GM12872 (cell line): ENCODE data around the gene DNM1.

Experiments used
- CTCF ChIP-seq: IDR thresholded peaks from 3 replicates; pipeline ENCODE4 v1.5.1; 2011; ENCODE audit warnings: low read depth, mild to moderate bottlenecking, low read length, moderate library complexity; ENCODE audit not compliant: insufficient read depth

Gene DNM1

GRCh38 chr9:128249558-128249907 is 46.4 kb downstream of the DNM1 start:
- no peak for TF ChIP-seq CTCF

DNA sequence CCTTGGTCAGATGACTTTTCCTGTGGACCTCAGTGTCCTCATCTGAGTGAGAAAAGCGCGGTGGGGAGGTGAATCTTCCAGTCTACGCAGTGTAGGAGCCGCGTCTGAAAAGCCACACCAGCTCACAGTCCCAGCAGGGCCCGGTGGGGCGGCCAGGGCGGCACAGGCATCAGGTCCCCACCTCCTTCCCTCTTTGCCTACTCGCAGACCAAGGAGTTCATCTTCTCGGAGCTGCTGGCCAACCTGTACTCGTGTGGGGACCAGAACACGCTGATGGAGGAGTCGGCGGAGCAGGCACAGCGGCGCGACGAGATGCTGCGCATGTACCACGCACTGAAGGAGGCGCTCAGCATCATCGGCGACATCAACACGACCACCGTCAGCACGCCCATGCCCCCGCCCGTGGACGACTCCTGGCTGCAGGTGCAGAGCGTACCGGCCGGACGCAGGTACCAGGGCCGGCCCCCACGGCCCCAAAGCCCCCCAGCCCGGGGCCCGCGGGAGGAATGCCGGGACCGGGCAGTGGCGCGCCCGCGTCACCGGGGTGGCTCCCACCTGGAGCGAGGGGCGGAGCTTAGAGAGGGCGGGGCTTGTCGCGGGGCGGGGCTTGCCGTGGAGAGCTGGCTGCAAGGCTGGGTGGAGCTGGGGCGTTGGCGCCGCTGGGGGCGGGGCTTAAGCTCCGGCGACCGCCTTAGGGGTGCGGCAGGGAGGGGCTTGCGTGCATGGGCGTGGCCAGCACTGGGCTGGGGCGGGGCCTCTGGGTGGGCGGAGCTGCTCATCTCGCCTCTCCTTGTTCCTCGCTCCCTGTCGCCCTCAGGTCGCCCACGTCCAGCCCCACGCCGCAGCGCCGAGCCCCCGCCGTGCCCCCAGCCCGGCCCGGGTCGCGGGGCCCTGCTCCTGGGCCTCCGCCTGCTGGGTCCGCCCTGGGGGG is 47.0 kb downstream of the DNM1 start:
- TF ChIP-seq CTCF = no peak

DNA sequence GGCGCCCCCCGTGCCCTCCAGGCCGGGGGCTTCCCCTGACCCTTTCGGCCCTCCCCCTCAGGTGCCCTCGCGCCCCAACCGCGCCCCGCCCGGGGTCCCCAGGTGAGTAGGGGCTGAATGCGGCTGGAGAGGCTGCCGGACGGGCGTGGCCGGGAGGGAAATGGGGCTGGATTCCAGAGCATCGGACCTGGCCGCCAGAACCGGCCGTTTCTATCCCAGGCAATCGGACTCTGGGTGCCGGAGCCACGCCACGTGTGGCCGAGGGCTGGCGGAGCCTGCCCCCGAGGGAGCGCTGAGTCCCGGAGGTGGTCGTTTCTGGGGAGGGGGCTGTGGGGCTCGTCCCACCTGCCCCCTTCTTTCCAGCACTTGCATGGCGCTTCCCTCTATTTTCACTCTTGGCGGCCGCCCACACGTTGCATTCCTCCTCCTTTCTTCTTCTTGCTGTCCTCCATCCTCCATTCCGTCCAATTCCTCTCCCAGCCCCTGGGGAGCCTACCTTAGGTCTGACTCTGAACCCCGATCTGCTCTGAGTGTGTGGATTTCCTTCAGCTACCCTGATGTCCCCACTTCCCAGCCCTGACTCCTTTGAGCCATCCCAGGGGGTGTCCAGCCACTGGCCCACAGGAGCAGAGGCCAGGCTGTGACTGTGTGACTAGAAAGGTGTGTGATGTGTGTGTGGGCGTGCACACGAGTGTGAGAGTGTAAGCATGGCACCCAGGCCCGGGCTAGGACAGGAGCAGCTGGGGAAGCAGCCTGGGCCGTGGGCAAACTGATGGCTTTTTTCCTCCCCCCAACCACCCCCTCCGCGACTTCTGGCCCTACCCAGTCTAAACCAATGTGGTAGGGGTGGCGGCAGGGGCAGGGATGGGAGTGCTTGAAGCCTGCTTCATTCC is 47.9 kb downstream of the DNM1 start:
- no peak for TF ChIP-seq CTCF

DNA sequence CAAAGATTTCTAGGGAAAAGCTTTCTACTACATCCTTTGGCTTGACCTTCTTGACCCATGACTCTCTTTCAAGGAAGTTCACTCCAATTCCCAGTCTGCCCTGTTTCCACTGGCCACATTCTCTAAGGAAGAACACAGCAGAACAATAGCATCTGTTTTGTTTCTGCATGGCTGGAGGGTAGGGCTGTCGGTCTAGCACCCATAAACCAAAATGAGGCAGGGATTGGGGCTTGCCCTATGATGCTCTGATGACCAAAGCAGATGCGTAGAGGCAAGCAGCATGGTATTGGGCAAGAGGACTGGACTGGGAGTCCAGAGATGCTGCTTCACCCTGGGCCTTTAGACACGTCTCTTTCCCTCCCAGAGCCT is 48.5 kb downstream of the DNM1 start:
- no peak for TF ChIP-seq CTCF

DNA sequence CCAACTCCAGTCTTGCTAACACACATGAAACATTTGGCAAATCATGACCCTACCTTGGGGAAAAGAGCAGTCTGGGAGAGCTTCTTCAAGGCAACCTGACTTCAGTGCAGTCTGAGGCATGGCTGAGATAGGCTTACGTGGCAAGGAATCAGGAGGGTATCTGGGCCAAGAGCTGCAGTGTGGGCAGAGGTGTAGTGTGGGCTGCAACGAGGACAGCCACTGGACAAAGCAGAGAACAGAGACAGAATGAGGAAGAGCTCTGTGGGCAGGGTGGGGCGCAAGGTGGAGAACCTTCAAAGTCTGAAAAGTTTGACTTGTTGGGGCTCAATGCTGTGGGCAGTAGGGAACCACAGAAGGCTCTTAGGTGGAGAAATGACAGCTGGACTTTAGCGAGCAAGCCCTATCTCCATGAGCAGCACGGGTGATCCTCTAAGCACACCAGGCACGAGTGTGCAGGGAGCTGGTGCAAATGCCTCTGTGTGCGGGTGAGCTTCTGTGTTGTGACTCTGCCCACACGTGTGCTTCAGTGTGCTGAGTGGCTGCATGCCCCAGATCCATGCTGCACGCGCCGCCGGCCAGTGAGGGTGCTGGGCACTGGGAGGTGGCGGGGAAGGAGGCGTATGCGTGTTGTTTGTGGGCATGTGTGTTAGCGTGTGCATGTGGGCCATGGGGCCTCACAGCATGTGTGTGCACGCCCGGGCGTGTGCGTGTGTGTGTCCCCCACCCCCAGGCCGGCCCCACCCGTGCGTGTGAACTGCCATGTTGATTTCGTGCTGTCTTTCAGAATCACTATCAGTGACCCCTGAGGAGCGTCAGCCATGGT is 49.3 kb downstream of the DNM1 start:
- no peak for TF ChIP-seq CTCF

GRCh38 chr9:128253140-128253990 is 50.2 kb downstream of the DNM1 start:
- TF ChIP-seq CTCF = no peak
